ENCODE results near the gene SYT9.

GRCh38 chr11:7332962-7333361 is 81.3 kb downstream of the SYT9 start:
- no peak for TF ChIP-seq GATA2 (IDR thresholded peaks at IDR 0.05; ENCODE audit: low read depth, low read length)
- TF ChIP-seq GATA3 (IDR thresholded peaks at IDR 0.05; ENCODE audit: low read depth, low read length) = no peak
